KBM-7 (cell line): ENCODE measurements around the gene CASP6.
A peak's percentile ranks its signal among the peaks of the same experiment; 100 is the strongest.

Source experiments
- DNase-seq: peaks from one replicate; pipeline ENCODE4 v3.0.0-alpha.2; 2015
- in situ Hi-C: fragments of 300-500 bp; cut with MboI; formaldehyde crosslinking; loops from 2 replicates; pipeline ENCODE4 v1.14.3; 2020; ENCODE audit warnings: low sequenced_read_pairs, low pct_unique_long_range_greater_than_20kb, mixed read lengths

Gene CASP6

GRCh38 chr4:109702950-109703663 is at the start of gene CASP6:
CASP6 (minus strand) TSS chr4:109703445; CDS start chr4:109703395, 50 bp downstream.
- in situ Hi-C loops, result no loop called here
- peak; percentile 89 for DNase-seq

GRCh38 chr4:109752525-109752924 is 49.3 kb upstream of the CASP6 start:
- DNase-seq, result peak; percentile 15
- in situ Hi-C loops, result no loop called here

GRCh38 chr4:109751852-109752251 is 48.6 kb upstream of the CASP6 start:
- DNase-seq, result no peak
- in situ Hi-C loops, result no loop called here

- in situ Hi-C loops, result no loop called here
- DNase-seq, result no peak
These were observed 47.5 kb upstream of the CASP6 start for GRCh38 chr4:109750652-109751244.

- in situ Hi-C loops, result no loop called here
- no peak for DNase-seq
These were observed 46.3 kb upstream of the CASP6 start for GRCh38 chr4:109749388-109750082.

GRCh38 chr4:109748114-109748513 is 44.9 kb upstream of the CASP6 start:
- DNase-seq, result no peak
- in situ Hi-C loops, result no loop called here

- in situ Hi-C loops, result no loop called here
- DNase-seq, result no peak
These were observed 43.5 kb upstream of the CASP6 start for GRCh38 chr4:109746728-109747127.

- no peak for DNase-seq
- in situ Hi-C loops, result no loop called here
These were observed 42.6 kb upstream of the CASP6 start for GRCh38 chr4:109745830-109746229.

- no peak for DNase-seq
- in situ Hi-C loops, result no loop called here
These were observed 36.3 kb upstream of the CASP6 start for GRCh38 chr4:109739547-109739946.

- no peak for DNase-seq
- in situ Hi-C loops, result no loop called here
These were observed 35.0 kb upstream of the CASP6 start for GRCh38 chr4:109738104-109738872.

GRCh38 chr4:109735566-109736365 is 32.5 kb upstream of the CASP6 start:
- in situ Hi-C loops, result no loop called here
- no peak for DNase-seq

- no peak for DNase-seq
- in situ Hi-C loops, result no loop called here
These were observed 30.5 kb upstream of the CASP6 start for GRCh38 chr4:109733728-109734127.

GRCh38 chr4:109730619-109731545 is 27.6 kb upstream of the CASP6 start:
- DNase-seq, result no peak
- in situ Hi-C loops, result no loop called here

GRCh38 chr4:109729718-109730618 is 26.7 kb upstream of the CASP6 start, which contains the start of gene PLA2G12A:
PLA2G12A (minus strand) TSS chr4:109730070; CDS start chr4:109729809, 261 bp downstream.
- DNase-seq, result peak; percentile 83
- in situ Hi-C loops, result no loop called here

GRCh38 chr4:109729117-109729717 is 26.0 kb upstream of the CASP6 start:
- in situ Hi-C loops, result no loop called here

GRCh38 chr4:109728385-109728784 is 25.1 kb upstream of the CASP6 start:
- in situ Hi-C loops, result no loop called here

More at GRCh38 chr4:109729117-109729717, 26.0 kb upstream of the CASP6 start:
- DNase-seq, result no peak

More at GRCh38 chr4:109728385-109728784, 25.1 kb upstream of the CASP6 start:
- DNase-seq, result no peak
